ENCODE results near the gene YY1. TPM values are rescaled to one million over a fixed set of nuclear protein-coding genes. Genes with fewer than 3 reads are reported as not detected.

The YY1 gene
- total RNA-seq, 6 donors from 2014 or later: 35.6 to 70.4 (median 52.4) TPM

GRCh38 chr14:100256339-100256895, 17.5 kb downstream of the YY1 start:
- Histone ChIP-seq H3K4me3 (no peak overlapping the region), H3K36me3 (no peaks in the 10 kb centered on the region), H3K27me3 (no peaks in the 10 kb centered on the region), H3K4me1 (peaks cover 40 to 64% (median 47%) of the 10 kb centered on the region in 4 donors), H3K27ac (no peak overlapping the region), H3K9me3 (no peaks in the 10 kb centered on the region)
- ATAC-seq (ENCODE audit: low FRiP score in 2 of 2): no peak
- 74 to 88% methylated on average over 3 of the region's 3 CpGs for WGBS, 2 donors
- DNase-seq: no peak
- TF ChIP-seq EP300 (IDR thresholded peaks at IDR 0.05) (no peak), POLR2A (IDR thresholded peaks at IDR 0.05) (no peak), CTCF (IDR thresholded peaks at IDR 0.05) (no peak), POLR2AphosphoS5 (IDR thresholded peaks at IDR 0.05) (no peak)

GRCh38 chr14:100261621-100262020, 22.7 kb downstream of the YY1 start:
- Histone ChIP-seq H3K27ac (peak overlapping the region in 2 of 4 donors; percentile 20 to 35), H3K4me3 (no peak overlapping the region), H3K36me3 (peaks cover 0 to 28% (median 9%) of the 10 kb centered on the region in 4 donors), H3K9me3 (no peaks in the 10 kb centered on the region), H3K27me3 (no peaks in the 10 kb centered on the region), H3K4me1 (peaks cover 31 to 52% (median 32%) of the 10 kb centered on the region in 4 donors)
- ATAC-seq (ENCODE audit: low FRiP score in 2 of 2): no peak
- TF ChIP-seq POLR2A (IDR thresholded peaks at IDR 0.05) (no peak), POLR2AphosphoS5 (IDR thresholded peaks at IDR 0.05) (no peak), EP300 (IDR thresholded peaks at IDR 0.05) (no peak), CTCF (IDR thresholded peaks at IDR 0.05) (no peak)
- no peak for DNase-seq
- WGBS, 2 donors: 76 to 79% methylated on average over 3 of the region's 3 CpGs

- 56 to 64% methylated on average over 5 of the region's 5 CpGs for WGBS, 2 donors
- Histone ChIP-seq H3K4me3 (no peak overlapping the region), H3K36me3 (peaks cover 0 to 28% (median 9%) of the 10 kb centered on the region in 4 donors)
Observed at GRCh38 chr14:100262545-100262944, 23.6 kb downstream of the YY1 start.

GRCh38 chr14:100263141-100263540, 24.2 kb downstream of the YY1 start:
- 78 to 80% methylated on average over 3 of the region's 3 CpGs for WGBS, 2 donors
- H3K36me3 ChIP-seq: peaks cover 0 to 30% (median 9%) of the 10 kb centered on the region in 4 donors

More at GRCh38 chr14:100262545-100262944, 23.6 kb downstream of the YY1 start:
- Histone ChIP-seq H3K9me3 (no peaks in the 10 kb centered on the region), H3K27me3 (no peaks in the 10 kb centered on the region), H3K27ac (peak overlapping the region in 2 of 4 donors; percentile 20 to 35), H3K4me1 (peaks cover 24 to 49% (median 32%) of the 10 kb centered on the region in 4 donors)
- no peak for DNase-seq
- TF ChIP-seq POLR2A (IDR thresholded peaks at IDR 0.05) (no peak), CTCF (IDR thresholded peaks at IDR 0.05) (no peak), POLR2AphosphoS5 (IDR thresholded peaks at IDR 0.05) (no peak), EP300 (IDR thresholded peaks at IDR 0.05) (no peak)
- ATAC-seq (ENCODE audit: low FRiP score in 2 of 2): no peak

More at GRCh38 chr14:100263141-100263540, 24.2 kb downstream of the YY1 start:
- DNase-seq (no peak), ATAC-seq (ENCODE audit: low FRiP score in 2 of 2) (no peak)
- Histone ChIP-seq H3K4me1 (peaks cover 20 to 43% (median 28%) of the 10 kb centered on the region in 4 donors), H3K4me3 (no peak overlapping the region), H3K27me3 (no peaks in the 10 kb centered on the region), H3K27ac (no peak overlapping the region), H3K9me3 (no peaks in the 10 kb centered on the region)
- TF ChIP-seq CTCF (IDR thresholded peaks at IDR 0.05) (no peak), POLR2A (IDR thresholded peaks at IDR 0.05) (no peak), EP300 (IDR thresholded peaks at IDR 0.05) (no peak), POLR2AphosphoS5 (IDR thresholded peaks at IDR 0.05) (no peak)

Data from upper lobe of left lung (tissue), 6 donors.